ENCODE results near the gene MAPK12. TPM values are rescaled to one million over a fixed set of nuclear protein-coding genes. Genes with fewer than 3 reads are reported as not detected.

The MAPK12 gene
- total RNA-seq, 2 donors from 2014 or later = 46.5 to 57.0 TPM

- peak overlapping the region; percentile 65 for H3K4me3 Mint-ChIP-seq
- no peaks in the 10 kb centered on the region for H3K9me3 Mint-ChIP-seq
- no peak overlapping the region for H3K9ac ChIP-seq (ENCODE audit: extremely low read depth, low read length, poor library complexity, severe bottlenecking)
- peaks cover 25% of the 10 kb centered on the region for H3K36me3 ChIP-seq (ENCODE audit: control insufficient read depth, insufficient read depth, low read length)
- DNase-seq = no peak
- no peaks in the 10 kb centered on the region for H3K4me1 Mint-ChIP-seq
- no peaks in the 10 kb centered on the region for H3K9me3 ChIP-seq (ENCODE audit: control insufficient read depth, low read length)
- H3K36me3 Mint-ChIP-seq (ENCODE audit: low read depth) = peaks cover 14% of the 10 kb centered on the region
- H3K4me3 ChIP-seq (ENCODE audit: low read length) = peak overlapping the region; percentile 86
- no peaks in the 10 kb centered on the region for H3K27me3 ChIP-seq (ENCODE audit: control insufficient read depth, insufficient read depth, low read length, poor library complexity, severe bottlenecking)
- H3K27ac Mint-ChIP-seq = no peak overlapping the region
- WGBS, 2 experiments (ENCODE audit: insufficient coverage in 1 of 2, insufficient read length in 1 of 2) = 88 to 90% methylated on average over 11 of the region's 11 CpGs
- H3K4me1 ChIP-seq (ENCODE audit: control insufficient read depth, insufficient read depth, low read length) = peaks cover 3% of the 10 kb centered on the region
- no peaks in the 10 kb centered on the region for H3K27me3 Mint-ChIP-seq (ENCODE audit: insufficient read depth)
- no peak for TF ChIP-seq CTCF (conservative IDR thresholded peaks at IDR 0.05)
- no peak overlapping the region for H3K27ac ChIP-seq (ENCODE audit: low read depth, low read length)
Measured at GRCh38 chr22:50250249-50250554, 11.3 kb downstream of the MAPK12 start.

DNA sequence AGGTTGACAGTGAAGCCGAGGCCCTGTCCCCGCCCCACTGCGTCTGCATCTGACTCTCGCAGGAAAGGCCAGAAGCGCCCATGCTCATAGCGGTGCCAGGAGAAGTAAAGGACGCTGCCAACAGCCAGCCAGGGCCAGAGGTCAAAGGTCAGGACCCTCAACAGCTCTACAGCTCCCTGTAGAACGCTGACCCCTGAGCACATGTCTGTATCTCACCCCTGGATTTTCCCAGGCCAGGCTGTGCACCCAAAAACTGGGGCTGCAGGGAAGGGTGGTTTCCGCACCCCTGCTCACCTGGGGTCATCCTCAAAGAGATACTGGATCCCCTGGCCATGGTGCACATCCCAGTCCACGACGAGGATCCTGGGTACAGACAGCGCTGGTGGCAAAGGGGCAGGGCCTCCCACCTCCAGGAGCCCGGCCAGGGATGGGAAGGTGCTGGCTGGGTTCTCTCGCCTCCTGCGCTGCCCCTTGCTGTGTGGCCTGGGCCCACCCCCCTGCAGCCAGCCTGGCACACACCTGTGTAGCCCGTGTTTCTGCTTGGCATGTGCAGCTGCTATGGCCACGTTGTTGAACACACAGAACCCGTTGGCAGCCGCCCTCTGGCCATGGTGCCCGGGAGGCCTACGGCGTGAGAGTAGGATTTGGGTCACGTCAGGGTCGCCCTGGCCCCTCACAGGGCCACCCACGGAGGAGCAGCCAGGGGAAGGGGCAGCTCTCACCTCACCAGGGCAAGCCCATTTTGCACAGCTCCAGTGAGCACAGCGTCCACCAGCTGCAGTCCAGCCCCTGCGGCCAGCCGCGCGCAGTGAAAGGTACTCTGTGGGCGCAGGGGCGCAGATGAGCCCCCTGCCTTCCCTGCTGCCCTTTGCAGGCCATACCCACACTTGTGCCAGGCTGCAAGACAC lies 11.9 kb downstream of the MAPK12 start:
- Mint-ChIP-seq H3K4me1 (peaks cover 1% of the 10 kb centered on the region), H3K27me3 (ENCODE audit: insufficient read depth) (no peaks in the 10 kb centered on the region), H3K27ac (no peak overlapping the region), H3K9me3 (no peaks in the 10 kb centered on the region), H3K4me3 (peak overlapping the region; percentile 65), H3K36me3 (ENCODE audit: low read depth) (peaks cover 14% of the 10 kb centered on the region)
- Histone ChIP-seq H3K9ac (ENCODE audit: extremely low read depth, low read length, poor library complexity, severe bottlenecking) (no peak overlapping the region), H3K4me1 (ENCODE audit: control insufficient read depth, insufficient read depth, low read length) (peaks cover 3% of the 10 kb centered on the region), H3K9me3 (ENCODE audit: control insufficient read depth, low read length) (no peaks in the 10 kb centered on the region), H3K4me3 (ENCODE audit: low read length) (peak overlapping the region; percentile 86), H3K36me3 (ENCODE audit: control insufficient read depth, insufficient read depth, low read length) (peaks cover 25% of the 10 kb centered on the region), H3K27me3 (ENCODE audit: control insufficient read depth, insufficient read depth, low read length, poor library complexity, severe bottlenecking) (no peaks in the 10 kb centered on the region), H3K27ac (ENCODE audit: low read depth, low read length) (no peak overlapping the region)
- DNase-seq = no peak
- no peak for TF ChIP-seq CTCF (conservative IDR thresholded peaks at IDR 0.05)
- WGBS, 2 experiments (ENCODE audit: insufficient coverage in 1 of 2, insufficient read length in 1 of 2) = 94 to 95% methylated on average over 20 to 32 of the region's 32 CpGs

GRCh38 chr22:50248196-50249081 lies 13.0 kb downstream of the MAPK12 start:
- Mint-ChIP-seq H3K27ac (peak overlapping the region; percentile 53), H3K27me3 (ENCODE audit: insufficient read depth) (no peaks in the 10 kb centered on the region), H3K9me3 (no peaks in the 10 kb centered on the region), H3K36me3 (ENCODE audit: low read depth) (peaks cover 14% of the 10 kb centered on the region), H3K4me1 (peaks cover 9% of the 10 kb centered on the region), H3K4me3 (no peak overlapping the region)
- WGBS, 2 experiments (ENCODE audit: insufficient coverage in 1 of 2, insufficient read length in 1 of 2) = 93 to 94% methylated on average over 19 to 29 of the region's 29 CpGs
- Histone ChIP-seq H3K27me3 (ENCODE audit: control insufficient read depth, insufficient read depth, low read length, poor library complexity, severe bottlenecking) (no peaks in the 10 kb centered on the region), H3K4me3 (ENCODE audit: low read length) (no peak overlapping the region), H3K36me3 (ENCODE audit: control insufficient read depth, insufficient read depth, low read length) (peaks cover 25% of the 10 kb centered on the region), H3K4me1 (ENCODE audit: control insufficient read depth, insufficient read depth, low read length) (peaks cover 3% of the 10 kb centered on the region), H3K9ac (ENCODE audit: extremely low read depth, low read length, poor library complexity, severe bottlenecking) (no peak overlapping the region), H3K27ac (ENCODE audit: low read depth, low read length) (no peak overlapping the region), H3K9me3 (ENCODE audit: control insufficient read depth, low read length) (no peaks in the 10 kb centered on the region)
- TF ChIP-seq CTCF (conservative IDR thresholded peaks at IDR 0.05) = no peak
- DNase-seq = no peak
